HG03558 (cell line): Measurements from ENCODE around the gene NAXE.

ENCODE experiments used
- ATAC-seq: cut with Tn5 transposase; IDR thresholded peaks from one replicate; pipeline ENCODE4 v1.9.1; 2021; ENCODE audit warnings: moderate number of reproducible peaks; ENCODE audit not compliant: unreplicated experiment; ENCODE audit errors: extremely low read depth

Gene NAXE

DNA sequence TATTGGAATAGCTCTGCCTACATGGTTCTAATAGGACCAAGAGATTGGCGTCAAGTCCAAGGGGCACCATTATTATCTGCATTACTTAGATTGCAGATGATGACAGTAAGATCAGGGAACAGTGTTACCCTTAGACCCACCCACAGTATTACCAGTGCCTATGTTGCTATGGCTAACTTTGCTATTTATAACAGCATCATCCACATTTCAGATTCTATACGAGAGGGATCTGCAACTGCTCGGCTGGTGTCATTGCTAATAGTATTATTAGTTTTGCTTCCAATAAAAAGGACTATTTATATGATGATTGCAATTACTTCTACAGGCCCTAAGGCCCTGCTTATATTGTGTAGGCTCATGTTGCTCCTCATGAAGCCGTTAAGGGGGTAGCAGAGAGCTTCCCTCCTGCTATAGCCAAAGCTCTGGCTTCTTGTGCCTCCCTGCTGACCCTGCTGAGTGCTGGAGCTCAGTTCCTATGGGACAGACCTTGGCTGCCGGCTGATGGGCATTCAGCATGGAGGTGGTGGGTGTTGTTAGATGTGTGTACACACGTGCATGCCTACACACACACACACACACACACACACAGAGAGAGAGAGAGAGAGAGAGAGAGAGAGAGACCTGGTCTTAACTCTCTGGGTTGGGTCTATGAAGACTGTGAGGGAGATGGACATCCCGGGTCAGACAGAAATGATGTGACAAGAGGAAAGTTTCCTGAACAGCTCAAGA is 51.6 kb downstream of the NAXE start:
- no peak for ATAC-seq

DNA sequence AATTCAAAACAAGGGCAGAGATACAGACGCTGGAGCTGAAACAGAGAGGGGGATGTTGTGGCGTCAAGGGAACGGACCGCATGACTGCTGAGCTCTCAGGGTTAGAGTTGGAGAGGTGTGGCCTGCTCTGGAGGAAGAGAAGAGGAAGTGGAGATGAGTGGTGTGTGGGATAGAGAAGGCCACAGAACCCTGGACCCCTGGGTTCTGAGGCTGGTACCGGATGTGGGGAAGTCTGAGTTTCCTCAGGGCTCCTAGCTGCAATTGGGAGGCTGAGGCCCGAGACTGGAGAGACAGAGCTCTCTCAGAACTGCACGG is 52.2 kb downstream of the NAXE start:
- no peak for ATAC-seq
